G401 (cell line): ENCODE results near the gene C1QTNF4. TPM values are rescaled to one million over a fixed set of nuclear protein-coding genes. Genes with fewer than 3 reads are reported as not detected.

Source experiments
- DNase-seq: peaks from one replicate; pipeline ENCODE4 v3.0.0-alpha.2; 2015; ENCODE audit warnings: low spot score
- in situ Hi-C: cut with HindIII; loops from 2 replicates; pipeline ENCODE4 v1.10.0; 2016; ENCODE audit warnings: low sequenced_read_pairs, mixed read lengths
- total RNA-seq: library from RNA; depleted of rRNA; stranded (reverse); fragments of >200 nt; shearing (Covaris generic); gene quantifications from 2 replicates; pipeline ENCODE4 v1.2.3, GENCODE V29; 2014

The C1QTNF4 gene
- total RNA-seq, 1 experiment from 2014 or later = 2.4 TPM

DNA sequence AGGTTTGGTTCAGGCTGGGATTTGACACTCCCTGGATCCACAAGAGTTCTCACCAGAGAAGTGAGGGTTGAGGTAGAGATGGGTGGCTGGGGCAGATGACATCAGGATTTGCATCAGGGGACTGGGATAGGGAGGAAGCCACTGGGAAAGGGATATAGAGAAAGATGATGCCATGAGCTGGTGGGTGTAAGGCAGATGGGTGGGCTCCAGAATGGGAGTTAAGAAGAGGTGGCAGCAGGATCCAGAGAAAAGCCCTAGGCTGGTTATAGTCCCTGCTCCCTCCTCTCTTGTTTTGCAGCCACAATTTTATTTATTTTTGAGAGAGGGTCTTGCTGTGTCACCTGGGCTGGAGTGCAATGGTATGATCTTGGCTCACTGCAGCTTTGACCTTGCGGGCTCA is 1.8 kb upstream of the C1QTNF4 start:
- in situ Hi-C loops = no loop called here
- DNase-seq = no peak

DNA sequence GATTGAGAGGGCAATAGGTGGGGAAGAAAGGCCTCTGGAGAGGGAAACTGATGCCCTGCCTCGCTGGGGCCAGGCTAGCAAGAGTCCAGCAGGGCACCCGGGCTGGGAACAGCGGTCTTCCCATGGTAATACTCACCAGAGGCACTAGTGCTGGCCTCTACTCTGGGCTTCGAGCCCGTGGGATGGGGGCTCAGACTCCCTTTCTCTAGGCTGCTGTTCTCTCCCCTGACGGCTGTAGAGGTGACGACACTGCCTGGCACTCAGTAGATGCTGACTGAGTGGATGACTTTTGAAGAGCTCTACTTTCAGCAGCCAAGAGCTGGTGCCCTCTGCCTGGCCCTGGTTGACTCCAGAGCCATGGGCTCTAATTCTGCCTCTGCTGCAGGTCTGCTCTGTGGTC is 818 bp upstream of the C1QTNF4 start:
- peak; percentile 36 for DNase-seq
- in situ Hi-C loops = no loop called here

GRCh38 chr11:47593492-47593933 is 698 bp downstream of the C1QTNF4 start:
- DNase-seq = peak; percentile 56
- in situ Hi-C loops = no loop called here

GRCh38 chr11:47592970-47593369 is 1.2 kb downstream of the C1QTNF4 start:
- DNase-seq = no peak
- in situ Hi-C loops = no loop called here

DNA sequence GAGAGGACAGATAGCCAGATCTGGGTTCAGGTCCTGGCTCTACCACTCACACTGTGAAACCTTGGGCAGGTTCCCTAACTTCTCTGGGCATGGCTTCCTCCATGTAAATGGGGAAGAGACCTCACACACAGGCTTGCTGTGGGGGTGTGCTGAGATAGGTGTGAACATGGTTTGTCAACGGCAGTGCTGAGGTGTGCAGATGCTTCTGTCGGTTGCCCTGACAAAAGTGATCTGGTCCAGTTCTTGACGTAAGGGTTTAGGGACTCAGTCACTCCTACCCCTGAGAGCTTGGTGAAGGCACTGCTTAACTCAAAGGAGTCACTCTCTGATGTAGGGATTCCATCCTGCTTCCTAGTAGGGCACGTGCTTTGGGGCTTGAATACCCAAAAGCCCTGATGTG is 2.0 kb downstream of the C1QTNF4 start:
- in situ Hi-C loops = no loop called here
- DNase-seq = peak; percentile 26

DNA sequence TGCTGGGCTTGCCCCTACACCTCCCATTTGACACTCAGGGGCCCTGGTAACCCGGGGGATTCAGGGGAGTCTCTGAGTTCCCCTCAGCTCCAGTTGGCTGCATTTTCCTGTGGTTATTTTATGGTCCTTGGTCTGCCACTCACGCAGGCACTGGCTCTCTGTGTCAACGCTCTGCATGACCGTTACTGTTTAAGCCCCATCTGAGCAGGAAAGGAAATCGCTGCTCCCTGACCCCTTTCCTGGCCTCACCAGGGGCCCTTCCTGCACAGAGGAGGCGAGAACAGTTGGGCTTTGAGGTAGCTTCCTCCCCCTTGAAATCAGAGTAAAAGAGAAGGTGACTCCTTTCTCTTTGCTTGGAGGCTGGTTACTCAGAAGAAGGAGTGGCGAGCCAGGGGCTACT is 2.4 kb downstream of the C1QTNF4 start:
- in situ Hi-C loops = no loop called here
- DNase-seq = peak; percentile 24

DNA sequence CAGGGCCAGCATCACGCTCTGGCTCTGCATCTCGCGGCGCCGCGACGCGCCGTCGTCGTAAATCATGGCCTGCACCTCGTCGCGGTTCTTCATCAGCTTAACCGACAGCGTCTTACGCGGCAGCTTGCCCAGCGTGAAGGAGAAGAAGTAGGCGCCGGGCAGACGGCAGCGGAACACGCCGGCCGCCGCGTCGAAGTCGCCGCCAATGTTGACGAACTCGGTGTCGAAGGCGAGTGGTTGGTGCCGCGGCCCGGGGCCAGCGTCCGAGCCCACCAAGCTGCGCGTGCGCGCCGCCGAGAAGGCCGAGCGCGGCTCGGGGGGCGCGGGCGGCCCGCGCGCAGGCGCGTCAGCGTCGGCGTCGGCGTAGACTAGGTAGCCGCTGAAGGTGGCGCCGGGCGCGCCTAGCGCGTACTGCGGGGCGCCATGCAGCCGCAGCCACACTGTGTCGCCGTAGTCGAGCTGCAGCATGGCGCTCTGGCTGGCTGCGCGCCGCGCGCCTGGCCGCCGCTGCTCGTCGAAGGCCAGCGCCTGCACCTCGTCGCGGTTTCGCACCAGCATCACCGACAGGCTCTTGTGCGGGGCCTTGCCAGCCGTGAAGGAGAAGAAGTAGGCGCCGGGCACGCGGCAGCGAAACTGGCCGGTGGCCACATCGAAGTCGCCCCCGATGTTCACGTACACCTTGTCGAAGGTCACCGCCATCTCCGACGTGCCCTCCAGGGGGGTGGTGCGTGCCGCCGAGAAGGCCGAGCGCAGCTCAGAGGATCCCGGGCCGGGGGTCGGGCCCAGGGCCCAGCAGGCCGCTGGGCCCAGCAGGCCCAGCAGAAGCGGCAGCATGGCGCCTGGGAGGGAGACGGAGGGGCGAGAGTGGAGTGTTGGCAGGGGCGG is 4.0 kb downstream of the C1QTNF4 start:
- peak; percentile 37 for DNase-seq
- in situ Hi-C loops = no loop called here

DNA sequence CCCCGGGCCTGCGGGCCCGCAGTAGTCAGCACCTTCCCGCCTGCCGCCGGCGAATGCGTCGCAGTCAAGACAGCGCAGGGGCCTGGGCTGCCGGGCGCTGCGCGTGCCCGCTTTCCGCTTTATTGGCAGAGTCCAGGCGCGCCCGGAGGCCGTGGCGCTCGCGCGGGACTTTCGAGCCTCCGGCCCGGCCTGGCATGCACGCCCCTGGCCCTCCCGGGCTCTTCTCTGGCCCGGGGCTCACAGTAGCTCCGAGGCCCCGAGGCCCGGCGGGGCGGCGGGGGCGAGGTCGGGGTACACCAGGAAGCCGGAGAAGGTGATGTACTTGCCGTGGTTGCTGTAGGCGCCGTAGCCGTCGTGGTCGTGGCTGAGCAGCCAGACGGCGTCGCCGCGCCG is 4.6 kb downstream of the C1QTNF4 start:
- peak; percentile 23 for DNase-seq
- in situ Hi-C loops = no loop called here

DNA sequence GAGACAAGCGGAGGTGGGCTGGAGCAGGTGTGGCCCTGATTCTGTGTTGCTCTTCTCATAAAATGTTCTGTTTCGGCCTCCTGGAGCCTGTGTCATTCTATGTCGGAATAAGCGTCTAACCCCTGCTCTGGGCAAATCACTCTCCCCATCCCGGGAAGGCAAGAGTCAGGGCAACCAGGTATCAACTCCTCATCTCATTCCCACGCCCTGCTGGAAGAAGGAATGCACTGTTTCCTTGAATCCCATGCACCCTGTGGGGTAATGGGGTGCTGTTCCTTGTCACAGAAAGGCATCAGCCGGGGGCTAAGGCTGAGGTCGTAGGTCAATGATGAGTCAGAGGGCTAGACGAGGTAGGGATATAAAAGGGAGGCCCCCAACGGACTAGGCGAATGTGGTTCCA is 5.1 kb downstream of the C1QTNF4 start:
- DNase-seq = no peak
- in situ Hi-C loops = no loop called here

DNA sequence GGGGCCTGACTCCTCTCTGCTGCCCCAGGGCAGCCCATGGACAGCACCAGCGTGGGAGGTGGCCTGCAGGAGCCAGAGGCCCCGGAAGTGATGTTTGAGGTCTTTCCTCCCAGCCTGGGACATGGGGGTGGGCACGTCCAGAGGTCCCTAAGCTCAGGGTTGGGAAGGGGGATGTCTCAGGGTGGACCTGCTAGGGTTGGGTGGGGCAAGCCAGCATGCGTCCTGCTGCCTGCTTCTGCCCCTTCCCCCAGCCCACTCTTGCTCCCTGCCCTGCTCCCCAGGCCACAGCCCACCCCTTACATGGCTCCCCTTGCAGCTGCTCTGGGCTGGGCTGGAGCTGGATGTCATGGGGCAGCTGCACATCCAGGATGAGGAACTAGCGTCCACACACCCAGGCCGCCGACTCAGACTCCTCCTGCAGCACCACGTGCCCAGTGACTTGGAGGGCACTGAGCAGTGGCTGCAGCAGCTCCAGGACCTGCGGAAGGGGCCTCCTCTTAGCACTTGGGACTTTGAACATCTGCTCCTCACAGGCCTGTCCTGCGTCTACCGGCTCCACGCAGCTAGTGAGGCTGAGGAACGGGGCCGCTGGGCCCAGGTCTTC is 6.4 kb downstream of the C1QTNF4 start:
- peak; percentile 25 for DNase-seq
- in situ Hi-C loops = no loop called here

DNA sequence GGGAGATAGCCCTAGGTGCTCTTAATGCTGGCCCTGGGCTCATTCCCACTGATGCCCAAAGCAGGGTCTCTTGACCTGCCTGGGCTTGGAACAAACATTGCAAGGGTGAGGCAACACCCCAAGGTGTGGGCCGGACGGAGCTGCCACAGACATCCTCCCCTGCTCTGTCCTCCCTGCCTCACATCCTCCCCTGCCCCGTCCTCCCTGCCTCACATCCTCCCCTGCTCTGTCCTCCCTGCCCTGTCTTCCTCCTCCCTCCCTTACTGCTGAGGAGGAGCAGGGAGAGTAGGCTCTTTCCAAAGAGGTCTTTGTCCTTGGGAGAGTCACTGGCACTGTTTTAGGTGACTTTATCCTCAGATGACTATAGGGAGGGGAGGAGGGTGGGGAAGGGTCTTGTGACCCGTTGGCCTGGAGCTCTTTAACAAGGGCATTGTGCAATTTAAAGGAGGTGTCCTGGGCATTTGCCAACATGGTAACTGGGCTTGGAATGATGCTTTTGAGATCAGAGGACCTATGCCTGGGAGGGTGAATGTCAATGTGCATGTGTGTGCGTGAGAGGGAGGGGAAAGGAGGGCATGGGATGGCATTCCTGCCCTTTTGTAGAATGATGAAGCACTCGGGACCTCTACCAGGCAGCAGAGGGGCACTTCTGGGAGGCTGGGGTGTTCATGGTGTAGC is 7.0 kb downstream of the C1QTNF4 start:
- DNase-seq = no peak
- in situ Hi-C loops = no loop called here

DNA sequence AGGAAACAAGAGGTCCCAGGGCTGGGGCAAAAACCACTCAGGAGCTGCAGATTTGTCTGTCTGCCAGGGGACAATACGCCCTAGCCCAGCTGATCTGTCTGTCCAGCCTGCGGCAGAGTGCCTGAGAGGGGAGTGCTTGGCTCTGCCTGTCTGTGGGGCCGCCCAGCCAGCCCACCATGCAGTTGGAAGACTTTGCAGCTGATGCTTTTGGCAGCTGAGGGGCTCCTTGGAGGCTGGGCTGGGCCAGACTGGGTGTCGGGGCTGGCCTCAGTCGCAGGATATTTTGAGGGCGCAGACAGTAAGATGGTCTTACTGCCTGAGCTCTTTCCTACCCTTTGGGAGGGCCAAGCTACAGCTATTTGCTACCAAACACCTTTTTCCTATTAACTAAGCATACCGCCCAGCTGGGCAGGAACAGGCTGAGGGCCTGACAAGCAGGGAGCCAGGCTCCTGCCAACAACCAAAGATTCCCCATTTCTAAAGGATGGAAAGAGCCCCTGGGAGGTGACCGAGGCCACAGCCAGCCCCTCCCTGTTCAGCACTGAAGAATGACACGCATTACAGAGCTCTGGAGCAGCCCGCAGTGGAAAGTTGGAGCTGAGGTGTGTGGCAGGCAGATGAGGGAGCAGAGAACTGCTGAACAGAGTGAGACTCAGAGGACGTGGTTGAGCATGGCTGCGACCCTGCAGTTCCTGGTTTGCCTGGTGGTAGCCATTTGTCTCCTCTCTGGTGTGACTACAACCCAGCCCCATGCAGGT is 7.9 kb downstream of the C1QTNF4 start, which contains the start of gene FAM180B:
Gene FAM180B, plus strand, starts transcription at position 581 of the 758 bp plus-strand sequence. Its CDS starts 91 bp downstream, at position 672.
- in situ Hi-C loops = no loop called here

DNA sequence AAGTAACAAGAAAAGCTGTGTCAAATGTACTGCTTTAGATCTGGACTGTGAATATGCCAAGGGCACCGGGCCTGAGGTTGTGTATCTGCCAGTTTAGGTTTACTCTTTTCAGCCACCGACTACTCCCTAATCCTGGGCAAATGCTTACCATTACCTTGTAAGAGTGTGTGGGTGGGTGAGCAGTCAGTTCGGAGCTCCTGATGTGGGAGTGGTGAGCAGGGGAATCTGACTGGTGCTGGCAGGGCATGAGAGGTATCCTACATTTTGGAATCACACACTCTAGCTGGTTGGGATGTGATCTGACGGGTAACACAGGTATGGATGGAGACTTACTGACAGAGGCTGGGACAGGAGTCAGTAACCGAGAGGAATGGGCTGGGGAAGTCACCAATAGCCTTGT is 10.4 kb downstream of the C1QTNF4 start:
- DNase-seq = no peak
- in situ Hi-C loops = no loop called here

More for the DNA sequence above, 7.9 kb downstream of the C1QTNF4 start, which contains the start of gene FAM180B:
- DNase-seq = peak; percentile 59

- in situ Hi-C loops = no loop called here
- DNase-seq = peak; percentile 92
Observed at GRCh38 chr11:47578524-47579494, 15.4 kb downstream of the C1QTNF4 start, which contains the start of the genes KBTBD4 and NDUFS3. Gene KBTBD4, minus strand, starts transcription at chr11:47578970. Its CDS starts 19 bp downstream, at chr11:47578951. Gene NDUFS3, plus strand, starts transcription at chr11:47579074. Its CDS starts 18 bp downstream, at chr11:47579092.

DNA sequence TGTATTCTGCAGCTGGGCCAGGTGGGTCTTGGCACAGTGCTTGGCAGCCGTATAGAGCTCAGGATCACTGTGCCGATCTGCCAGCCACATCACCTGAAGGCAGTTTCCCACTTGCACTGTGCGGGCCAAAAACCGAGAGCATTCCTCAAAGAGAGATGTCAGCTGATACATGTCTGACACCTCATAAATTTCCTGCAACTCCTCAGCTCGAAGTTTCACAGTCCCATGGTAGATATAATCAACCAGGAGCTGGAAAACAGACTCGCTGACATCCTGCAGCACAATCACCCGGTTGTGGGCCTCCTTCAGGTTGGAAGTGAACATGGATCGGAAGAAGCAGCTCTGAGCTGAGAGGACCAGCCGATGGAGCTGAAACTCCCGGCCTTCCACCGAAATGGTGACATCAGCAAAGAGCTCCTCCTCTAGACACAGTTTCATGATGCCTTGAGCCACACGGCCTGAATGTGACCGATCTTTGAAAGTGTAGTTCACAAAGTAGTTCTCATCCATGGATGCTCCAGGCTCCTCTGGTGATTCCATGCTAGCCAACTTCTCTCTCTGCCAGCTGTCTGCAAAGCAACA is 16.7 kb downstream of the C1QTNF4 start:
- peak; percentile 29 for DNase-seq
- in situ Hi-C loops = no loop called here

- no peak for DNase-seq
- in situ Hi-C loops = no loop called here
Observed at GRCh38 chr11:47573321-47573720, 20.9 kb downstream of the C1QTNF4 start.

- in situ Hi-C loops = no loop called here
- DNase-seq = peak; percentile 50
Observed at GRCh38 chr11:47572715-47573255, 21.4 kb downstream of the C1QTNF4 start.
